H1 (cell line): Measurements from ENCODE around the gene IL22RA2. TPM values are rescaled to one million over a fixed set of nuclear protein-coding genes. Genes with fewer than 3 reads are reported as not detected.

Experiments
- ASH2L ChIP-seq: fragments of 200-600, 300-600 bp; sonication (generic); IDR thresholded peaks from one replicate; pipeline ENCODE4 v1.7.1; 2017; ENCODE audit warnings: low read length
- CREB1 ChIP-seq: IDR thresholded peaks from 2 replicates; pipeline ENCODE4 v1.6.1; 2012; ENCODE audit warnings: inconsistent platforms
- JUN ChIP-seq: IDR thresholded peaks from 2 replicates; pipeline ENCODE4 v1.6.1; 2011; ENCODE audit warnings: low read depth, mild to moderate bottlenecking, improper control_type of control experiment, low read length
- JUND ChIP-seq: IDR thresholded peaks from 2 replicates; pipeline ENCODE4 v1.6.1; 2011; ENCODE audit warnings: mild to moderate bottlenecking, improper control_type of control experiment, low read length
- KDM5A ChIP-seq: fragments of 200-600 bp; IDR thresholded peaks from 2 replicates; pipeline ENCODE4 v1.7.1; 2012; ENCODE audit warnings: mild to moderate bottlenecking, low read length, inconsistent platforms, mixed read lengths
- NANOG ChIP-seq: IDR thresholded peaks from 2 replicates; pipeline ENCODE4 v1.6.1; 2011; ENCODE audit warnings: low read length, low read depth, mild to moderate bottlenecking, inconsistent platforms; ENCODE audit not compliant: insufficient read depth, poor library complexity, severe bottlenecking
- POU5F1 ChIP-seq: IDR thresholded peaks from 2 replicates; pipeline ENCODE4 v1.6.1; 2011; ENCODE audit warnings: low read depth, mild to moderate bottlenecking, low read length, moderate library complexity
- RBBP5 ChIP-seq: IDR thresholded peaks from 2 replicates; pipeline ENCODE4 v1.7.1; 2012; ENCODE audit warnings: low read depth, mild to moderate bottlenecking, inconsistent platforms, low read length, moderate library complexity, borderline replicate concordance
- polyA plus RNA-seq, 7 experiments: library from polyadenylated mRNA; depleted of rRNA in 3 of 7; stranded (reverse) in 5 of 7; unstranded in 2 of 7; fragments of >200 nt in 5 of 7; fragments of 200-250 nt in 2 of 7; gene quantifications; 1 replicate in 5 of 7; 2 replicates in 1 of 7; 4 replicates in 1 of 7; pipeline versions ENCODE4 v1.2.1 to v1.2.3, GENCODE V29; 2011 to 2013; ENCODE audit warnings: missing spikeins in 2 of 7, mixed read lengths in 2 of 7
- total RNA-seq: library from RNA; stranded (reverse); fragmentation: NEBNext Ultra II Directional; extraction: Animal tissue kit (Norgen Biotek cat#: 25700); gene quantifications from 2 replicates; pipeline ENCODE4 v1.2.1, GENCODE V29; 2021
- TF ChIP-seq, protein P1 (sequence below): fragments of 300-600 bp; sonication (generic); IDR thresholded peaks from 2 replicates; pipeline ENCODE4 v1.7.1; 2012; ENCODE audit warnings: low read length, moderate library complexity, mild to moderate bottlenecking, inconsistent platforms; ENCODE audit not compliant: insufficient replicate concordance
- TF ChIP-seq, protein P2 (sequence below): IDR thresholded peaks from 2 replicates; pipeline ENCODE4 v1.6.1; 2012; ENCODE audit warnings: low read length, inconsistent platforms
- TF ChIP-seq, protein P3 (sequence below): IDR thresholded peaks from 2 replicates; pipeline ENCODE4 v1.6.1; 2012; ENCODE audit warnings: inconsistent platforms

Gene IL22RA2
- total and polyA plus RNA-seq, 2 of the 8 experiments (the other 6 are each of a cell fraction or from before 2014, with no cell fraction given) = not detected

DNA sequence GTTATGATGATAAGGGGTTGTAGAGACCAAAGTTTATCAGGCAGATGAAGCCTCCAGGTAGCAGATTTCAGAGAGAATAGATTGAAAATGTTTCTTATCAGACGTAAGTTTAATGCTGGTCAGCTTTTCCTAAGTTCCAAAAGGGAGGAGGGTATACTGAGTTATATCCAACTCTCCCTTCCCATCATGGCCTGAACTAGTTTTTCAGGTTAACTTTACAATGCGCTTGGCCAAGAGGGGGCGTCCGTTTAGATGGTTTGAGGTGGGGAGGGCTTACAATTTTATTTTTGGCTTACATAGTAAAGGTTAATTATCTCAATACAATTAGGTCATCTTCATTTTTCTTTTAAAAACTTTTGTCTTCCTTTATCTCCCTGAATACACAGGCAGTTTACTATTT, 19.4 kb upstream of the IL22RA2 start (continued):
- TF ChIP-seq, protein P1, sequence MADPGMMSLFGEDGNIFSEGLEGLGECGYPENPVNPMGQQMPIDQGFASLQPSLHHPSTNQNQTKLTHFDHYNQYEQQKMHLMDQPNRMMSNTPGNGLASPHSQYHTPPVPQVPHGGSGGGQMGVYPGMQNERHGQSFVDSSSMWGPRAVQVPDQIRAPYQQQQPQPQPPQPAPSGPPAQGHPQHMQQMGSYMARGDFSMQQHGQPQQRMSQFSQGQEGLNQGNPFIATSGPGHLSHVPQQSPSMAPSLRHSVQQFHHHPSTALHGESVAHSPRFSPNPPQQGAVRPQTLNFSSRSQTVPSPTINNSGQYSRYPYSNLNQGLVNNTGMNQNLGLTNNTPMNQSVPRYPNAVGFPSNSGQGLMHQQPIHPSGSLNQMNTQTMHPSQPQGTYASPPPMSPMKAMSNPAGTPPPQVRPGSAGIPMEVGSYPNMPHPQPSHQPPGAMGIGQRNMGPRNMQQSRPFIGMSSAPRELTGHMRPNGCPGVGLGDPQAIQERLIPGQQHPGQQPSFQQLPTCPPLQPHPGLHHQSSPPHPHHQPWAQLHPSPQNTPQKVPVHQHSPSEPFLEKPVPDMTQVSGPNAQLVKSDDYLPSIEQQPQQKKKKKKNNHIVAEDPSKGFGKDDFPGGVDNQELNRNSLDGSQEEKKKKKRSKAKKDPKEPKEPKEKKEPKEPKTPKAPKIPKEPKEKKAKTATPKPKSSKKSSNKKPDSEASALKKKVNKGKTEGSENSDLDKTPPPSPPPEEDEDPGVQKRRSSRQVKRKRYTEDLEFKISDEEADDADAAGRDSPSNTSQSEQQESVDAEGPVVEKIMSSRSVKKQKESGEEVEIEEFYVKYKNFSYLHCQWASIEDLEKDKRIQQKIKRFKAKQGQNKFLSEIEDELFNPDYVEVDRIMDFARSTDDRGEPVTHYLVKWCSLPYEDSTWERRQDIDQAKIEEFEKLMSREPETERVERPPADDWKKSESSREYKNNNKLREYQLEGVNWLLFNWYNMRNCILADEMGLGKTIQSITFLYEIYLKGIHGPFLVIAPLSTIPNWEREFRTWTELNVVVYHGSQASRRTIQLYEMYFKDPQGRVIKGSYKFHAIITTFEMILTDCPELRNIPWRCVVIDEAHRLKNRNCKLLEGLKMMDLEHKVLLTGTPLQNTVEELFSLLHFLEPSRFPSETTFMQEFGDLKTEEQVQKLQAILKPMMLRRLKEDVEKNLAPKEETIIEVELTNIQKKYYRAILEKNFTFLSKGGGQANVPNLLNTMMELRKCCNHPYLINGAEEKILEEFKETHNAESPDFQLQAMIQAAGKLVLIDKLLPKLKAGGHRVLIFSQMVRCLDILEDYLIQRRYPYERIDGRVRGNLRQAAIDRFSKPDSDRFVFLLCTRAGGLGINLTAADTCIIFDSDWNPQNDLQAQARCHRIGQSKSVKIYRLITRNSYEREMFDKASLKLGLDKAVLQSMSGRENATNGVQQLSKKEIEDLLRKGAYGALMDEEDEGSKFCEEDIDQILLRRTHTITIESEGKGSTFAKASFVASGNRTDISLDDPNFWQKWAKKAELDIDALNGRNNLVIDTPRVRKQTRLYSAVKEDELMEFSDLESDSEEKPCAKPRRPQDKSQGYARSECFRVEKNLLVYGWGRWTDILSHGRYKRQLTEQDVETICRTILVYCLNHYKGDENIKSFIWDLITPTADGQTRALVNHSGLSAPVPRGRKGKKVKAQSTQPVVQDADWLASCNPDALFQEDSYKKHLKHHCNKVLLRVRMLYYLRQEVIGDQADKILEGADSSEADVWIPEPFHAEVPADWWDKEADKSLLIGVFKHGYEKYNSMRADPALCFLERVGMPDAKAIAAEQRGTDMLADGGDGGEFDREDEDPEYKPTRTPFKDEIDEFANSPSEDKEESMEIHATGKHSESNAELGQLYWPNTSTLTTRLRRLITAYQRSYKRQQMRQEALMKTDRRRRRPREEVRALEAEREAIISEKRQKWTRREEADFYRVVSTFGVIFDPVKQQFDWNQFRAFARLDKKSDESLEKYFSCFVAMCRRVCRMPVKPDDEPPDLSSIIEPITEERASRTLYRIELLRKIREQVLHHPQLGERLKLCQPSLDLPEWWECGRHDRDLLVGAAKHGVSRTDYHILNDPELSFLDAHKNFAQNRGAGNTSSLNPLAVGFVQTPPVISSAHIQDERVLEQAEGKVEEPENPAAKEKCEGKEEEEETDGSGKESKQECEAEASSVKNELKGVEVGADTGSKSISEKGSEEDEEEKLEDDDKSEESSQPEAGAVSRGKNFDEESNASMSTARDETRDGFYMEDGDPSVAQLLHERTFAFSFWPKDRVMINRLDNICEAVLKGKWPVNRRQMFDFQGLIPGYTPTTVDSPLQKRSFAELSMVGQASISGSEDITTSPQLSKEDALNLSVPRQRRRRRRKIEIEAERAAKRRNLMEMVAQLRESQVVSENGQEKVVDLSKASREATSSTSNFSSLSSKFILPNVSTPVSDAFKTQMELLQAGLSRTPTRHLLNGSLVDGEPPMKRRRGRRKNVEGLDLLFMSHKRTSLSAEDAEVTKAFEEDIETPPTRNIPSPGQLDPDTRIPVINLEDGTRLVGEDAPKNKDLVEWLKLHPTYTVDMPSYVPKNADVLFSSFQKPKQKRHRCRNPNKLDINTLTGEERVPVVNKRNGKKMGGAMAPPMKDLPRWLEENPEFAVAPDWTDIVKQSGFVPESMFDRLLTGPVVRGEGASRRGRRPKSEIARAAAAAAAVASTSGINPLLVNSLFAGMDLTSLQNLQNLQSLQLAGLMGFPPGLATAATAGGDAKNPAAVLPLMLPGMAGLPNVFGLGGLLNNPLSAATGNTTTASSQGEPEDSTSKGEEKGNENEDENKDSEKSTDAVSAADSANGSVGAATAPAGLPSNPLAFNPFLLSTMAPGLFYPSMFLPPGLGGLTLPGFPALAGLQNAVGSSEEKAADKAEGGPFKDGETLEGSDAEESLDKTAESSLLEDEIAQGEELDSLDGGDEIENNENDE = no peak
- TF ChIP-seq POU5F1 (no peak), JUND (no peak), NANOG (no peak), RBBP5 (no peak), ASH2L (no peak), KDM5A (no peak), JUN (no peak), CREB1 (no peak)
- TF ChIP-seq, protein P2, sequence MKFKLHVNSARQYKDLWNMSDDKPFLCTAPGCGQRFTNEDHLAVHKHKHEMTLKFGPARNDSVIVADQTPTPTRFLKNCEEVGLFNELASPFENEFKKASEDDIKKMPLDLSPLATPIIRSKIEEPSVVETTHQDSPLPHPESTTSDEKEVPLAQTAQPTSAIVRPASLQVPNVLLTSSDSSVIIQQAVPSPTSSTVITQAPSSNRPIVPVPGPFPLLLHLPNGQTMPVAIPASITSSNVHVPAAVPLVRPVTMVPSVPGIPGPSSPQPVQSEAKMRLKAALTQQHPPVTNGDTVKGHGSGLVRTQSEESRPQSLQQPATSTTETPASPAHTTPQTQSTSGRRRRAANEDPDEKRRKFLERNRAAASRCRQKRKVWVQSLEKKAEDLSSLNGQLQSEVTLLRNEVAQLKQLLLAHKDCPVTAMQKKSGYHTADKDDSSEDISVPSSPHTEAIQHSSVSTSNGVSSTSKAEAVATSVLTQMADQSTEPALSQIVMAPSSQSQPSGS = no peak
- TF ChIP-seq, protein P3, sequence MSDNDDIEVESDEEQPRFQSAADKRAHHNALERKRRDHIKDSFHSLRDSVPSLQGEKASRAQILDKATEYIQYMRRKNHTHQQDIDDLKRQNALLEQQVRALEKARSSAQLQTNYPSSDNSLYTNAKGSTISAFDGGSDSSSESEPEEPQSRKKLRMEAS = no peak
